ENCODE data around the gene ITIH1. TPM values are rescaled to one million over a fixed set of nuclear protein-coding genes. Genes with fewer than 3 reads are reported as not detected.

ITIH1 gene
- polyA plus RNA-seq, 1 experiment = not detected

DNA sequence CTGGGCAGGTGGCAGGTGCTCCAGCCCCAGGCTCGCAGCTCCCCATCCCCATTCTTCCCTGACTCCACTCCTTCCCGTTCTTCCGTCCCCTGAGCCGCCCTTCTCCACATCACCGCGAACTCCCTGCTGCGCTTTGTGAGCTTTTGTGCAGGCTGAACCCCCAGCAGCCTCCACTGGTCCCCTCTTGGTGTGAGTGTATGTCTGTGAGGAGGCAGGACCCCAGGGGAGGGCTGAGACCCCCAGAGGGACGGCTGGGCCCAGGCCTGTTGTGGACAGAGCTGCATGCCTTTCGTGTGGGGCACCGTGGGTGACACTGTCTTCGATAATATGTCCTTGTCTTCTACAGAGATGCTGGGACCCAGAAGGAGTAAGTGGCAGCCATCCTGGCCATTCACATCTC is 9.8 kb downstream of the ITIH1 start:
- H3K27ac ChIP-seq (ENCODE audit: low read depth, low read length) = no peak overlapping the region
- DNase-seq (ENCODE audit: low read depth, low spot score) = no peak
- no peak overlapping the region for H3K4me3 ChIP-seq (ENCODE audit: low read depth, low read length)
- POLR2A ChIA-PET = no interaction called here
- no peaks in the 10 kb centered on the region; the same call in 1 of the 2 replicates for H3K9me3 ChIP-seq (ENCODE audit: control insufficient read depth, insufficient read depth, low read length)
- H3K27me3 ChIP-seq (ENCODE audit: control insufficient read depth, insufficient read depth, low read length) = peaks cover 25% of the 10 kb centered on the region
- TF ChIP-seq, protein P1, sequence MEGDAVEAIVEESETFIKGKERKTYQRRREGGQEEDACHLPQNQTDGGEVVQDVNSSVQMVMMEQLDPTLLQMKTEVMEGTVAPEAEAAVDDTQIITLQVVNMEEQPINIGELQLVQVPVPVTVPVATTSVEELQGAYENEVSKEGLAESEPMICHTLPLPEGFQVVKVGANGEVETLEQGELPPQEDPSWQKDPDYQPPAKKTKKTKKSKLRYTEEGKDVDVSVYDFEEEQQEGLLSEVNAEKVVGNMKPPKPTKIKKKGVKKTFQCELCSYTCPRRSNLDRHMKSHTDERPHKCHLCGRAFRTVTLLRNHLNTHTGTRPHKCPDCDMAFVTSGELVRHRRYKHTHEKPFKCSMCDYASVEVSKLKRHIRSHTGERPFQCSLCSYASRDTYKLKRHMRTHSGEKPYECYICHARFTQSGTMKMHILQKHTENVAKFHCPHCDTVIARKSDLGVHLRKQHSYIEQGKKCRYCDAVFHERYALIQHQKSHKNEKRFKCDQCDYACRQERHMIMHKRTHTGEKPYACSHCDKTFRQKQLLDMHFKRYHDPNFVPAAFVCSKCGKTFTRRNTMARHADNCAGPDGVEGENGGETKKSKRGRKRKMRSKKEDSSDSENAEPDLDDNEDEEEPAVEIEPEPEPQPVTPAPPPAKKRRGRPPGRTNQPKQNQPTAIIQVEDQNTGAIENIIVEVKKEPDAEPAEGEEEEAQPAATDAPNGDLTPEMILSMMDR (IDR thresholded peaks at IDR 0.05; ENCODE audit: low read depth, low read length) = no peak
- CTCF ChIA-PET = no interaction called here

DNA sequence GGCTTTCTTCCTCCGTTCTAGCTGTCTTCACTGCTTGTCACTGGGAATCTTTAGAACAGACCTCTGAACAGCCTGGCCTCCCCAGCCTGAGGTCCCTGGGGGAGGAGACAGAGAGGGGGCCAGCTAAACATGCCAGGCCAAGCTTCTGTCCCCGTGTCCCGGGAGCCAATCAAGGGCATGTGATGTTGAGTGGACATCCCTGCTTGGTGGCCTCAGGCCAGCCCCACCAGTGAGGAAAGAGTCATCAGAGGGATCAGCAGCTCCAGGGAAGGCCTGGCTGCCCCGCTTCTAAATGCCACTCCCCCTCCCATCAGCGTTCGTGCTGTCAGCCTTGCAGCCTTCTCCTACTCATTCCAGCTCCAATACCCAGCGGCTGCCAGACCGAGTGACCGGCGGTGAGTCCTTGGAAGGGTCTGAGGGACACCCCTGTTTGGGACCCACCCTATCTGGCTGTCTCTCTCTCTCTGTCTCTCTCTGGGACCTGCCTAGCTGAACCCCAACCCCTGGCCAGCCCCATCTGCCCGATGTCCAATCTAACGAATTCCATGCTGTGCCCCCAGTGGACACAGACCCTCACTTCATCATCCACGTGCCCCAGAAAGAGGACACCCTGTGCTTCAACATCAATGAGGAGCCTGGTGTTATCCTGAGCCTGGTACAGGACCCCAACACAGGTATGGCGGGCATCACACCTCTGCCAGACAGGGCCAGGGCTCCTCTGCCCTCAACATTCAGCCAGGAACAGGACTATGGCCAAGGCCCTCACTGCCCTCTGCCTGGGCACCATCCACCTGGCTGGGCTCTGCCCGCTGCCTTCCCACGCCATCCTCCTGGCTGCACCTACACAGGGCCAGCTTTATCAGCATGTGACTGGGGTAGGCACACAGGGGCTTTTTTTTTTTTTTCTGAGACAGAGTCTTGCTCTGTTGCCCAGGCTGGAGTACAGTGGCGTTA is 10.6 kb downstream of the ITIH1 start:
- no peak overlapping the region for H3K4me3 ChIP-seq (ENCODE audit: low read depth, low read length)
- DNase-seq (ENCODE audit: low read depth, low spot score) = no peak
- no peak overlapping the region for H3K27ac ChIP-seq (ENCODE audit: low read depth, low read length)
- ChIA-PET CTCF (no interaction called here), POLR2A (no interaction called here)
- TF ChIP-seq, protein P1 (IDR thresholded peaks at IDR 0.05; ENCODE audit: low read depth, low read length) = no peak
- peaks cover 23% of the 10 kb centered on the region for H3K27me3 ChIP-seq (ENCODE audit: control insufficient read depth, insufficient read depth, low read length)
- H3K9me3 ChIP-seq (ENCODE audit: control insufficient read depth, insufficient read depth, low read length) = no peaks in the 10 kb centered on the region; the same call in 1 of the 2 replicates

DNA sequence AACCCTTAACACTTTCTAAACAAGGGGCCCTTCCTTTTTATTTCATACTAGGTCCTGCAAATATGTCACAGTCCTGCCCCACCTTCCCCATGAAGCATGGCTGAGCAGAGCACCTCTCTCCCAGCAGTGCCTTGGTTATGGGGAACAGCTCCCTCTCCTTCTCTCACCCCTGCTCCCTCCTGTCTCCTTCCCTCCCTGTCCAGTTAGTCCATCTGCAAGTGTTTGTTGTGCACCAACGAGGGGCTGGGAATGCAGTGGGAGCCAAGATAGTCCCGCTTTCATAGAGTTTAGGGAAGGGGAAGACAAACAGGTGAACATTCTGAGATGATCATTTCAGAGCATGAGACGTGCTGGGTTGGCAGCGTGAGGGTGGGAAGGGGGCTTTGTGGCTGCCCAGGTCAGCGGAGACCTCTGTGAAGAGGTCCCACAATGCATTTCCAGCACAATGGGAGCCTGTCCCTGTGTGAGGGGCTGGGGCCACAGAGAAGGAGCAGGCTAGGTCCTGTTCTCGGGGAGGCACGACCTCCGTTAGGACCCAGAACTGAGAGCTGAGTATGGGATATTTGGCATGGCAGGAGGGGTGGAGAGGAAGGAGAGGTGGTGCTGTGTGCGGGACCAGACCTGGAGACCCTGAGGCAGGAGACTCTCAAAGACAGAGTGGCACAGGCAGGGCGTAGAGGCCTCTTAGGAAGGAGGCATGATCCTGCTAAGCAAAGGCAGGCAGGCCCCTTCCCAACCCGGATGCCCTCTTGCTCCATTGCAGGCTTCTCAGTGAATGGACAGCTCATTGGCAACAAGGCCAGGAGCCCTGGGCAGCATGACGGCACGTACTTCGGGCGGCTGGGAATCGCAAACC is 11.7 kb downstream of the ITIH1 start:
- CTCF ChIA-PET = no interaction called here
- TF ChIP-seq, protein P1 (IDR thresholded peaks at IDR 0.05; ENCODE audit: low read depth, low read length) = no peak
- DNase-seq (ENCODE audit: low read depth, low spot score) = no peak
- no peak overlapping the region for H3K27ac ChIP-seq (ENCODE audit: low read depth, low read length)
- H3K27me3 ChIP-seq (ENCODE audit: control insufficient read depth, insufficient read depth, low read length) = peaks cover 21% of the 10 kb centered on the region
- POLR2A ChIA-PET = no interaction called here
- no peak overlapping the region for H3K4me3 ChIP-seq (ENCODE audit: low read depth, low read length)
- no peaks in the 10 kb centered on the region; the same call in 1 of the 2 replicates for H3K9me3 ChIP-seq (ENCODE audit: control insufficient read depth, insufficient read depth, low read length)

DNA sequence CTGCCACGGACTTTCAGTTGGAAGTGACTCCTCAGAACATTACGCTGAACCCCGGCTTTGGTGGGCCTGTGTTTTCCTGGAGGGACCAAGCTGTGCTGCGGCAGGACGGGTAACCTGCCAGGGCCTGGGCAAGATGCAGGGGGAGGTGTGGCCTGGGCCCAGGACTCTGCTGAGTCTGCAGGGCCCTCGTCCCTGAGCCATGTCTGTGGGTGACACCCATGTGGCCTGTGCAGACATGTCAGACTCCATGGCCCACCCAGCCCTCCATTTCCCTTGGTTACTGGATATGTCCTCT is 12.3 kb downstream of the ITIH1 start:
- ChIA-PET POLR2A (no interaction called here), CTCF (no interaction called here)
- Histone ChIP-seq H3K27me3 (ENCODE audit: control insufficient read depth, insufficient read depth, low read length) (peaks cover 21% of the 10 kb centered on the region), H3K4me3 (ENCODE audit: low read depth, low read length) (no peak overlapping the region), H3K9me3 (ENCODE audit: control insufficient read depth, insufficient read depth, low read length) (no peaks in the 10 kb centered on the region; the same call in 1 of the 2 replicates), H3K27ac (ENCODE audit: low read depth, low read length) (no peak overlapping the region)
- TF ChIP-seq, protein P1 (IDR thresholded peaks at IDR 0.05; ENCODE audit: low read depth, low read length) = no peak
- DNase-seq (ENCODE audit: low read depth, low spot score) = no peak

DNA sequence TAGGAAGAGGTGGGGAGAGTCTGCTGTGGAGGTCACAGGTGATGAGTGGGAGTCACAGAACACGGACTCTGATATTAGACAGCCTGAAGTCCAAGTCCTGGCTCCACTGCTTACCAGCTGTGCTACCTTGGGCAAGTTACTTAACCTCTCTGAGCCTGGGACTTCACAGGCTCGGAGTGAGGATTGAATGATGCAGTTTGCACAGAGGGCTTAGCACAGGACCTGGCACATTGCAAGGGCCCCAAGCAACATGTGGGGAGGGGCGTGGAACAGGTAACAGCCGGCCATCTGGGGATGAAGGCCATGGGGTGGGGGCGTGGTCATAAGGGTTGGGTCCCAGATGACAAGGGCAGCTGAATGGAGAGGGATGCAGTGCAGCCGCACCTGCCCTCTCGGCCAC is 12.9 kb downstream of the ITIH1 start:
- ChIA-PET POLR2A (no interaction called here), CTCF (interaction anchor here (1.6 kb wide), 1 partner anchor 30 kb away, joined by 4 read pairs; no protein-coding TSS in a partner anchor)
- no peak for DNase-seq (ENCODE audit: low read depth, low spot score)
- Histone ChIP-seq H3K9me3 (ENCODE audit: control insufficient read depth, insufficient read depth, low read length) (no peaks in the 10 kb centered on the region; the same call in 1 of the 2 replicates), H3K27me3 (ENCODE audit: control insufficient read depth, insufficient read depth, low read length) (peaks cover 21% of the 10 kb centered on the region), H3K27ac (ENCODE audit: low read depth, low read length) (no peak overlapping the region), H3K4me3 (ENCODE audit: low read depth, low read length) (no peak overlapping the region)
- TF ChIP-seq, protein P1 (IDR thresholded peaks at IDR 0.05; ENCODE audit: low read depth, low read length) = no peak
